ENCODE results near the gene STARD10.
A peak's percentile ranks its signal among the peaks of the same experiment; 100 is the strongest.

STARD10 gene

GRCh38 chr11:72744474-72744873 is 49.4 kb downstream of the STARD10 start:
- no peak for DNase-seq (ENCODE audit: low spot score)

- no peak for DNase-seq (ENCODE audit: low spot score)
These were observed 50.3 kb downstream of the STARD10 start for GRCh38 chr11:72743321-72744221.

GRCh38 chr11:72742513-72743320 is 51.1 kb downstream of the STARD10 start:
- no peak for DNase-seq (ENCODE audit: low spot score)

- no peak for DNase-seq (ENCODE audit: low spot score)
These were observed 51.9 kb downstream of the STARD10 start for GRCh38 chr11:72741849-72742512.

GRCh38 chr11:72741429-72741833 is 52.4 kb downstream of the STARD10 start:
- DNase-seq (ENCODE audit: low spot score), result no peak

GRCh38 chr11:72740562-72741428 is 53.1 kb downstream of the STARD10 start:
- no peak for DNase-seq (ENCODE audit: low spot score)

- DNase-seq (ENCODE audit: low spot score), result no peak
These were observed 53.8 kb downstream of the STARD10 start for GRCh38 chr11:72740060-72740424.

GRCh38 chr11:72739240-72740059 is 54.4 kb downstream of the STARD10 start:
- no peak for DNase-seq (ENCODE audit: low spot score)

- no peak for DNase-seq (ENCODE audit: low spot score)
These were observed 55.4 kb downstream of the STARD10 start for GRCh38 chr11:72738199-72739141.

- no peak for DNase-seq (ENCODE audit: low spot score)
These were observed 56.5 kb downstream of the STARD10 start for GRCh38 chr11:72737336-72737735.

- peak; percentile 58 for DNase-seq (ENCODE audit: low spot score)
These were observed 57.3 kb downstream of the STARD10 start for GRCh38 chr11:72736452-72737069.

- DNase-seq (ENCODE audit: low spot score), result no peak
These were observed 58.3 kb downstream of the STARD10 start for GRCh38 chr11:72735495-72736027.

- no peak for DNase-seq (ENCODE audit: low spot score)
These were observed 61.5 kb downstream of the STARD10 start for GRCh38 chr11:72732329-72732728.

- no peak for DNase-seq (ENCODE audit: low spot score)
These were observed 63.1 kb downstream of the STARD10 start for GRCh38 chr11:72730737-72731136.

GRCh38 chr11:72730243-72730642 is 63.6 kb downstream of the STARD10 start:
- no peak for DNase-seq (ENCODE audit: low spot score)

GRCh38 chr11:72727521-72727920 is 66.3 kb downstream of the STARD10 start:
- DNase-seq (ENCODE audit: low spot score), result no peak

- no peak for DNase-seq (ENCODE audit: low spot score)
These were observed 67.3 kb downstream of the STARD10 start for GRCh38 chr11:72726266-72727220.

- no peak for DNase-seq (ENCODE audit: low spot score)
These were observed 68.2 kb downstream of the STARD10 start for GRCh38 chr11:72725724-72726028.
